ENCODE results near the gene ATAD1.

- TF ChIP-seq POLR2A (IDR thresholded peaks at IDR 0.05) (no peak), CTCF (IDR thresholded peaks at IDR 0.05) (no peak)
Observed at GRCh38 chr10:87752566-87752965, 65.5 kb downstream of the ATAD1 start.
